Thymus (tissue), 11 donors: Measurements from ENCODE around the gene RPUSD3. TPM values are rescaled to one million over a fixed set of nuclear protein-coding genes. Genes with fewer than 3 reads are reported as not detected.

Experiments used
- DNase-seq, 9 donors: peaks; one replicate each; pipeline ENCODE4 v3.0.0-alpha.2; 2013; ENCODE audit warnings: low spot score in 9 of 9, low read depth in 6 of 9, missing footprints in 1 of 9
- H3K27ac ChIP-seq, 2 donors: one replicate each; pipeline ENCODE4 v1.5.1; 2013; ENCODE audit warnings: control low read depth in 1 of 2, low read depth in 1 of 2, low read length in 1 of 2, mild to moderate bottlenecking in 1 of 2, moderate library complexity in 1 of 2
- H3K27me3 ChIP-seq, 2 donors: one replicate each; pipeline ENCODE4 v1.5.1; 2013; ENCODE audit warnings: low read length in 1 of 2; ENCODE audit not compliant: control insufficient read depth in 2 of 2, insufficient read depth in 1 of 2
- H3K36me3 ChIP-seq, 2 donors: one replicate each; pipeline ENCODE4 v1.5.1; 2013; ENCODE audit warnings: low read length in 1 of 2, mild to moderate bottlenecking in 1 of 2, moderate library complexity in 1 of 2; ENCODE audit not compliant: control insufficient read depth in 2 of 2, insufficient read depth in 2 of 2
- H3K4me1 ChIP-seq, 2 donors: one replicate each; pipeline ENCODE4 v1.5.1; 2013; ENCODE audit warnings: low read length in 2 of 2; ENCODE audit not compliant: control insufficient read depth in 2 of 2, insufficient read depth in 2 of 2
- H3K4me3 ChIP-seq, 2 donors: one replicate each; pipeline ENCODE4 v1.5.1; 2013; ENCODE audit warnings: low read length in 2 of 2, control low read depth in 1 of 2, mild to moderate bottlenecking in 1 of 2
- H3K9me3 ChIP-seq, 2 donors: one replicate each; pipeline ENCODE4 v1.5.1; 2013; ENCODE audit warnings: low read length in 1 of 2, mild to moderate bottlenecking in 1 of 2; ENCODE audit not compliant: control insufficient read depth in 2 of 2, insufficient read depth in 1 of 2
- WGBS: extraction: QIAGEN DNeasy Blood & Tissue Kit; methylation state at CpG from one replicate; pipeline ENCODE4 v1.1.7; 2013; 5-methylcytosine and 5-hydroxymethylcytosine counted together
- polyA plus RNA-seq: library from polyadenylated mRNA; stranded (reverse); fragments of 200-250 nt; gene quantifications from one replicate; pipeline ENCODE4 v1.2.3, GENCODE V29; 2013
- total RNA-seq: library from RNA; stranded (reverse); fragments of 120-200 nt; gene quantifications from one replicate; pipeline ENCODE4 v1.2.4, GENCODE V29; 2013
- donor health status: healthy.

Gene RPUSD3
- total and polyA plus RNA-seq, 2 donors: 25.0 to 25.5 TPM

- peaks cover 12 to 17% of the 10 kb centered on the region in 2 donors for H3K36me3 ChIP-seq
- H3K4me1 ChIP-seq: no peaks in the 10 kb centered on the region
- H3K27me3 ChIP-seq: no peaks in the 10 kb centered on the region
- DNase-seq: no peak
- no peak overlapping the region for H3K4me3 ChIP-seq
- 95% methylated on average over 9 of the region's 9 CpGs for WGBS
- H3K27ac ChIP-seq: no peak overlapping the region
- H3K9me3 ChIP-seq: no peaks in the 10 kb centered on the region
Measured at GRCh38 chr3:9815986-9816385, 27.8 kb downstream of the RPUSD3 start.

GRCh38 chr3:9812870-9813483, 30.8 kb downstream of the RPUSD3 start:
- no peaks in the 10 kb centered on the region for H3K9me3 ChIP-seq
- DNase-seq: no peak
- 98% methylated on average over 9 of the region's 9 CpGs for WGBS
- H3K4me1 ChIP-seq: peaks cover 2 to 20% of the 10 kb centered on the region in 2 donors
- H3K4me3 ChIP-seq: no peak overlapping the region
- no peak overlapping the region for H3K27ac ChIP-seq
- peaks cover 12 to 13% of the 10 kb centered on the region in 2 donors for H3K36me3 ChIP-seq
- H3K27me3 ChIP-seq: peaks cover 0 to 2% of the 10 kb centered on the region in 2 donors

GRCh38 chr3:9810846-9811245, 33.0 kb downstream of the RPUSD3 start:
- 95% methylated on average over 10 of the region's 10 CpGs for WGBS
- H3K27ac ChIP-seq: no peak overlapping the region

GRCh38 chr3:9810433-9810770, 33.4 kb downstream of the RPUSD3 start:
- Histone ChIP-seq H3K9me3 (no peaks in the 10 kb centered on the region), H3K4me3 (peak overlapping the region; percentile 56 to 73), H3K36me3 (peaks cover 24 to 29% of the 10 kb centered on the region in 2 donors), H3K27ac (no peak overlapping the region), H3K4me1 (peaks cover 2 to 20% of the 10 kb centered on the region in 2 donors), H3K27me3 (peaks cover 0 to 2% of the 10 kb centered on the region in 2 donors)
- 28% methylated on average over 18 of the region's 18 CpGs for WGBS
- DNase-seq: no peak

More at GRCh38 chr3:9810846-9811245, 33.0 kb downstream of the RPUSD3 start:
- peaks cover 23 to 27% of the 10 kb centered on the region in 2 donors for H3K36me3 ChIP-seq
- H3K9me3 ChIP-seq: no peaks in the 10 kb centered on the region
- DNase-seq: no peak
- H3K27me3 ChIP-seq: peaks cover 0 to 2% of the 10 kb centered on the region in 2 donors
- peaks cover 2 to 20% of the 10 kb centered on the region in 2 donors for H3K4me1 ChIP-seq
- H3K4me3 ChIP-seq: no peak overlapping the region

- H3K9me3 ChIP-seq: no peaks in the 10 kb centered on the region
- H3K4me1 ChIP-seq: peaks cover 2 to 20% of the 10 kb centered on the region in 2 donors
- DNase-seq: peak in 5 of 9 donors; percentile 19 to 66 (median 37)
- H3K27me3 ChIP-seq: peaks cover 0 to 2% of the 10 kb centered on the region in 2 donors
- WGBS: 2% methylated on average over 76 of the region's 76 CpGs
- H3K4me3 ChIP-seq: peak within 1 kb of the TSS; percentile 56 to 73
- peak within 1 kb of the TSS; percentile 82 to 93 for H3K27ac ChIP-seq
- H3K36me3 ChIP-seq: peaks cover 29 to 35% of the 10 kb centered on the region in 2 donors
Measured at GRCh38 chr3:9809615-9810432, 34.0 kb downstream of the RPUSD3 start, which contains the start of gene TTLL3. Gene TTLL3, plus strand, starts transcription at chr3:9810262. Its CDS starts 400 bp downstream, at chr3:9810662.

GRCh38 chr3:9809239-9809614, 34.6 kb downstream of the RPUSD3 start:
- Histone ChIP-seq H3K36me3 (peaks cover 34 to 41% of the 10 kb centered on the region in 2 donors), H3K27me3 (peaks cover 0 to 2% of the 10 kb centered on the region in 2 donors), H3K27ac (peak overlapping the region; percentile 82 to 93), H3K9me3 (no peaks in the 10 kb centered on the region), H3K4me3 (peak overlapping the region; percentile 56 to 73), H3K4me1 (peaks cover 2 to 20% of the 10 kb centered on the region in 2 donors)
- WGBS: 93% methylated on average over 4 of the region's 4 CpGs
- no peak for DNase-seq

- DNase-seq: peak in 4 of 9 donors; percentile 36 to 73 (median 46)
- Histone ChIP-seq H3K4me3 (no peak overlapping the region), H3K9me3 (no peaks in the 10 kb centered on the region), H3K4me1 (peaks cover 2 to 20% of the 10 kb centered on the region in 2 donors), H3K36me3 (peaks cover 40 to 48% of the 10 kb centered on the region in 2 donors), H3K27ac (peak overlapping the region; percentile 82 to 93), H3K27me3 (peaks cover 0 to 2% of the 10 kb centered on the region in 2 donors)
- WGBS: 68% methylated on average over 7 of the region's 7 CpGs
Measured at GRCh38 chr3:9808345-9809037, 35.3 kb downstream of the RPUSD3 start.

GRCh38 chr3:9807981-9808344, 35.8 kb downstream of the RPUSD3 start:
- no peaks in the 10 kb centered on the region for H3K9me3 ChIP-seq
- WGBS: 95% methylated on average over 2 of the region's 2 CpGs
- H3K4me1 ChIP-seq: peaks cover 2 to 20% of the 10 kb centered on the region in 2 donors
- H3K36me3 ChIP-seq: peaks cover 40 to 49% of the 10 kb centered on the region in 2 donors
- no peak overlapping the region for H3K4me3 ChIP-seq
- DNase-seq: no peak
- H3K27ac ChIP-seq: no peak overlapping the region
- H3K27me3 ChIP-seq: peaks cover 0 to 2% of the 10 kb centered on the region in 2 donors
